ENCODE measurements around the gene NANOS3.

Gene NANOS3

DNA sequence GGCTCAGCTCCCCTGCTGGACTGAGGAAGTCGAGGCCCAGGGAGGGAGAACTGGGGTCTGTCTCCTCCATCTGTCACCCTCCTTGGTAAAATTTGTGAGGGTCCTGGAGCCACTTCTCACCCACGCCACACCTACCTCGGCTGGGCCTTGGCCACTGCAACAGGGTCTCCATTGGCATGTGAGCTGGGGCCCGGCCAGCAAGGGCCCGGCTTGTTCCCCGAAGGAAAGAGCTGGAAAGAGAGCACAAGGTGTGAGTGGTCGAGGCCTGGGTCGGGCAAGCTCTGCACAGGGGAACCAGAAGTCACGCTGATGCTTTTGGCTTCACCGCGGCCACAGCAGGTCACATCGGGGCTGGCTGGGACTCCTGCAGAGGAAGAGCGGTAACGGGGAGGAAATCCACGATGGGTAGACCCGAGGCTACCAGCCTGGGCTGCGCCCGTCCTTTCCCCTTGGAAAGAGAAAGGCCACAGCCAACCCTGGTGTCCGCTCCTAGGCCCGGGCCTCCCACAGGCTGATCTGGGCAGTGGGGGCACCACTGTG is 9.0 kb downstream of the NANOS3 start:
- H3K27ac Mint-ChIP-seq: no peak overlapping the region
- peaks cover 64% of the 10 kb centered on the region for H3K4me1 Mint-ChIP-seq
- DNase-seq (ENCODE audit: low spot score in 2 of 2): no peak
- ATAC-seq: no peak
- H3K4me3 Mint-ChIP-seq: no peak overlapping the region
- no peaks in the 10 kb centered on the region for H3K9me3 Mint-ChIP-seq
- peaks cover 11% of the 10 kb centered on the region for H3K36me3 Mint-ChIP-seq

DNA sequence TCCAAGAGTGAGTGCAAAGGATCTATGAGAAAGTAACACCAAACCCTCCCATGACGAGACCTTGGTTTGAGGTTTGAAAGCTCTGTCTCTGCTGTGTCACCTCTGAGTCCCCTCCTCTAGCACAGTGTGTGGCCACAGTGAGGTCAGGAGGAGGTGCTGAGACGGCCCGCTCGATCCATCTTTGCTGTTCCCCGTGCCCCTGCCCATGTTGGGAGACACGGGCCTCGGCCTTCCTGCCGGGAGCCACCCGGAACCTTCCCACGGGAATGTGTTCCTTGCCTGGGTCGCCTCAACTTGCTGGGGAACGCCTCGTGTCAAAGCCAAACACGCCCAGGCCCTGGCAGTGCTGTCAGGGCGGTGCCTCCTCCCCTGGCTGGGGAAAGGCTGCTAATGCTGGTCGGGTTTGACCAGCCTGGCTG is 10.1 kb downstream of the NANOS3 start:
- Mint-ChIP-seq H3K4me3 (peak overlapping the region; percentile 59), H3K9me3 (no peaks in the 10 kb centered on the region), H3K27ac (peak overlapping the region; percentile 67), H3K36me3 (peaks cover 2% of the 10 kb centered on the region), H3K4me1 (peaks cover 53% of the 10 kb centered on the region)
- peak in 1 of 2 donors; percentile 82 for DNase-seq (ENCODE audit: low spot score in 2 of 2)
- ATAC-seq: peak; percentile 96

- Mint-ChIP-seq H3K4me3 (peak overlapping the region; percentile 59), H3K9me3 (no peaks in the 10 kb centered on the region), H3K4me1 (peaks cover 48% of the 10 kb centered on the region), H3K27ac (peak overlapping the region; percentile 67), H3K36me3 (no peaks in the 10 kb centered on the region)
- ATAC-seq: peak; percentile 75
- no peak for DNase-seq (ENCODE audit: low spot score in 2 of 2)
These were observed 10.6 kb downstream of the NANOS3 start for GRCh38 chr19:13887517-13887916.

DNA sequence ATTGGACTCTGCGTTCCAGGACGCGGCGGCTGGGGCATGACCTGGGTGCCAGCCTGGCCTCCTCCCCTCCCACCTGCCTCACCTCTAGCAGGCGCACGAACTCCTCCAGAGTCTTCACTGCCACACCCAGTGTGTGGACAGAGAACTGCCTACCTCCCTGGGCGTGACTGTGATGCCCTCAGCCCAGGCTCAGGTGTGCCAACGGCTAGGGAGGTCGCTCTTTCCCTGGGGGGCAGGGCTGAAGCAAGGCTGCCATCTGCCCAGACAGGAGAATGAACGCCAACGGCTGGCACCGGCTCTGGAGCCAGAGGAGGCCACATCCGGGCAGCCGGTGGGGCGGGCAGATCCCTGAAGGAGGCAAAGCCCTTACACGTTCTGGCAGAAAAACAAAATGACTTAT is 11.3 kb downstream of the NANOS3 start:
- no peaks in the 10 kb centered on the region for H3K9me3 Mint-ChIP-seq
- DNase-seq (ENCODE audit: low spot score in 2 of 2) (no peak), ATAC-seq (no peak)
- peaks cover 40% of the 10 kb centered on the region for H3K4me1 Mint-ChIP-seq
- H3K36me3 Mint-ChIP-seq: no peaks in the 10 kb centered on the region
- H3K27ac Mint-ChIP-seq: no peak overlapping the region
- no peak overlapping the region for H3K4me3 Mint-ChIP-seq

DNA sequence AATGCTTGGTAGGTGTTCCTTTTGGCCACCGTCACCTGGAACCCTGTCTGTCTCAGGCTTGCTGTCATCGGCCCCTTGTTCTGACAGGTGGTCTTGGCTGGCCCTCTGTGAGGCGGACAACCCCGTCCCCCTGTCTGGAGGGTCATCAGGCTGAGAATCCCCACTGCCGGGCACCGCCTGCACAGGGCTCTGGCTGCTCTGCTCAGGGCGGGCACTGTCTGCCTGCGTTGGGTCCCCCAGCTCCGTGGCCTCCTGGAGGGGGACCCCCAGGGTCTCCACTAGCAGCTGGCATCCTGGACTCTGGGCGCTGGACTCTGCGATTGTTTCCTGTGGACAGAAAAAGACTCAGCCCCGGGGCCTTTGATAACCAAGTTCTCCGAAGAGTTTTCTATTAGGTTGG is 13.2 kb downstream of the NANOS3 start:
- no peaks in the 10 kb centered on the region for H3K36me3 Mint-ChIP-seq
- H3K4me3 Mint-ChIP-seq: no peak overlapping the region

DNA sequence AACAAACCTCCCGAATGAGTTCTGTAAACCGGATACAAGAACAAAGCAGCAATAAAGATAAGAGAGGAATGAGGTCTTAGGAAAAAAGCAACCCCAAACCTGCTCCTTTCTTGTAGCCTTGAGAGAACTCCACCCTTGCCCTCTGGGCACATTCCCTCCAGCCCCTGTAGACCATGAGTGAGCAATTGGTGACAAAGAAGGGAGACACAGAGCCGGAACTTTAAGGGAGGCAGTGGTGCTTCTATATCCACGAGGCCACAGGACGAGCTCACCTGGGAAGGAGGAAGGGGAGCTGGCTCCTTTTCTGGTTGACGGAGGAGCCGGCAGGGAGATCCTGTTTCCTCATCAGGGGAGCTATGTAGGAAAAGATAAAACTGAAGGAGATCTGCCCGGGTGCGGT is 15.9 kb downstream of the NANOS3 start:
- Mint-ChIP-seq H3K27ac (no peak overlapping the region), H3K36me3 (no peaks in the 10 kb centered on the region), H3K4me1 (no peaks in the 10 kb centered on the region), H3K4me3 (no peak overlapping the region), H3K9me3 (no peaks in the 10 kb centered on the region)
- no peak for DNase-seq (ENCODE audit: low spot score in 2 of 2)
- ATAC-seq: no peak

More for the DNA sequence above, 13.2 kb downstream of the NANOS3 start:
- DNase-seq (ENCODE audit: low spot score in 2 of 2) (no peak), ATAC-seq (no peak)
- Mint-ChIP-seq H3K27ac (no peak overlapping the region), H3K9me3 (no peaks in the 10 kb centered on the region), H3K4me1 (peaks cover 26% of the 10 kb centered on the region)

DNA sequence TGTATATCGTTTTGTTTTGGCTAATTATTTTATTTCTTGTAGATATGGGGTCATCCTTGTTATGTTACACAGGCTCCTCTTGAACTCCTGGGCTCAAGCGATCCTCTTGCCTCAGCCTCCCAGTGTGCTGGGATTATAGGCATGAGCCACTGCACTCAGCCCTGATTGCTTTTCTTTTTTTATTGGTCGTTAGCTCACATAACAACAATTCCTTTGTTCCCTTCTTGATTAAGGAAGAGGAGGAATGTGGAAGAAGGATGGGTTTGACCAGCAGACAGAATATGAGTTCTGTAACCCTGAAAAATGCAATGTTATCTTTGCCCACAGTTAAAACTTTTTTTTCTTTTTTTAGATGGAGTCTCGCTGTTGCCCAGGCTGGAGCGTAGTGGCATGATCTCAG is 17.6 kb downstream of the NANOS3 start:
- H3K4me1 Mint-ChIP-seq: no peaks in the 10 kb centered on the region
- ATAC-seq (no peak), DNase-seq (ENCODE audit: low spot score in 2 of 2) (no peak)
- H3K4me3 Mint-ChIP-seq: no peak overlapping the region
- no peaks in the 10 kb centered on the region for H3K36me3 Mint-ChIP-seq
- H3K9me3 Mint-ChIP-seq: no peaks in the 10 kb centered on the region
- H3K27ac Mint-ChIP-seq: no peak overlapping the region

DNA sequence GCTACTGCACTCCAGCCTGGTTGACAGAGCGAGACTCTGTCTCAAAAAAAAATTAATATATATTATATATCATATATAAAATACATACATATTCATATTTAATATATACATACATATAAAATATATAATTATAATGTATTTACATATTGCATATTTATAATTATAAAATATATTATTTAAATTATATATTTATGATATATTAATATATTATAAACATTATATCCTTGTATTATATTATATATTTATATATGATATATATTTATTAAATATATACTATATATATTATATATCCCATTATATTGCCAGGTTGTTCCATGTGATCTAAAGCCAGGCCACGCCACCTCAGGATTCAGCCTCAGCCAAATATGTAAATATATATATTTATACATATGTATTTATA is 19.3 kb downstream of the NANOS3 start:
- Mint-ChIP-seq H3K27ac (no peak overlapping the region), H3K4me3 (no peak overlapping the region), H3K9me3 (no peaks in the 10 kb centered on the region)

DNA sequence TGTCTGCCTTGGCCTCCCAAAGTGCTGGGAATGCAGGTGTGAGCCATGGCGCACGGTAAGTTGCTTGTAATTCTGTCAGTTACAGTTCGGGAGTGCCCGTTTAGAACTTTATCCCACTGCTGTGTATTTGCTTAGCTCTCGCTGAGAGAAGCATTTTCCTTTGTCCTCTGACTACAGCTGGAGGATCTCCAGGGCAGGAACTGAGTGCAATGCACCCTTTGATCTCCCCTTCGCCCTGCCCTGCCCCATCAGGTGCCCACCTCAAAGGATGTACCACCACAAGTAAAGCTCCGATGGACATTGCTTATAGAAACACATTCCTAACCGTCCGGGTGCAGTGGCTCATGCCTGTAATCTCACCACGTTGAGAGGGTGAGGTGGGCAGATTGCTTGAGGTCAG is 22.5 kb downstream of the NANOS3 start:
- DNase-seq (ENCODE audit: low spot score in 2 of 2) (no peak), ATAC-seq (no peak)
- H3K9me3 Mint-ChIP-seq: no peaks in the 10 kb centered on the region
- H3K36me3 Mint-ChIP-seq: no peaks in the 10 kb centered on the region
- no peak overlapping the region for H3K27ac Mint-ChIP-seq
- H3K4me3 Mint-ChIP-seq: no peak overlapping the region
- H3K4me1 Mint-ChIP-seq: no peaks in the 10 kb centered on the region

More for the DNA sequence above, 19.3 kb downstream of the NANOS3 start:
- ATAC-seq (no peak), DNase-seq (ENCODE audit: low spot score in 2 of 2) (no peak)
- H3K4me1 Mint-ChIP-seq: no peaks in the 10 kb centered on the region
- no peaks in the 10 kb centered on the region for H3K36me3 Mint-ChIP-seq

- no peak for ATAC-seq
- H3K4me3 Mint-ChIP-seq: no peak overlapping the region
- H3K36me3 Mint-ChIP-seq: no peaks in the 10 kb centered on the region
- no peaks in the 10 kb centered on the region for H3K9me3 Mint-ChIP-seq
- no peak overlapping the region for H3K27ac Mint-ChIP-seq
- DNase-seq (ENCODE audit: low spot score in 2 of 2): no peak
- peaks cover 5% of the 10 kb centered on the region for H3K4me1 Mint-ChIP-seq
These were observed 23.1 kb downstream of the NANOS3 start for GRCh38 chr19:13899912-13900584.

DNA sequence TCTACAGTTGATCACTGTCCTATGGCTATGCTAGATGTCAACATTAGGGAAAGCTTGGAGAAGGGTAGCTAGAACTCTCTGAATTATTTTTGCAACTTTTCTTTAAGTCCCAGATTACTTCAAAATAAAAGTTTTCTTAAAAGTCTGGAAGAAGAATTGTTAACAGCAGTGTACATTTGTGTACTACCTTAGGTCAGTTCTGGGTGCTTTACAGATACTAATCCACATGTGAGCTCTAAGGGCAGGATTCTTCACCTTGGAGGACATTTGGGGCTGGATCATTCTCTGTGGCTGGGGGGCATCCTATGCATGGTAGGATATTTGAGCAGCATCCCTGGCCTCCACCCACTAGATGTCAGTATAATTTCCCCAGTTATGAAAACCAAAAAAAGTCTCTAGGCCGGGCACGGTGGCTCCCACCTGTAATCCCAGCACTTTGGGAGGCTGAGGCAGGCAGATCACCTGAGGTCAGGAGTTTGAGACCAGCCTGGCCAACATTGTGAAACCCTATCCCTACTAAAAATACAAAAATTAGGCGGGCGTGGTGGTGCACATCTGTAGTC is 26.1 kb downstream of the NANOS3 start:
- Mint-ChIP-seq H3K36me3 (no peaks in the 10 kb centered on the region), H3K9me3 (no peaks in the 10 kb centered on the region), H3K4me3 (no peak overlapping the region), H3K4me1 (peaks cover 22% of the 10 kb centered on the region), H3K27ac (no peak overlapping the region)
- ATAC-seq (no peak), DNase-seq (ENCODE audit: low spot score in 2 of 2) (peak in 1 of 2 donors; percentile 71)

DNA sequence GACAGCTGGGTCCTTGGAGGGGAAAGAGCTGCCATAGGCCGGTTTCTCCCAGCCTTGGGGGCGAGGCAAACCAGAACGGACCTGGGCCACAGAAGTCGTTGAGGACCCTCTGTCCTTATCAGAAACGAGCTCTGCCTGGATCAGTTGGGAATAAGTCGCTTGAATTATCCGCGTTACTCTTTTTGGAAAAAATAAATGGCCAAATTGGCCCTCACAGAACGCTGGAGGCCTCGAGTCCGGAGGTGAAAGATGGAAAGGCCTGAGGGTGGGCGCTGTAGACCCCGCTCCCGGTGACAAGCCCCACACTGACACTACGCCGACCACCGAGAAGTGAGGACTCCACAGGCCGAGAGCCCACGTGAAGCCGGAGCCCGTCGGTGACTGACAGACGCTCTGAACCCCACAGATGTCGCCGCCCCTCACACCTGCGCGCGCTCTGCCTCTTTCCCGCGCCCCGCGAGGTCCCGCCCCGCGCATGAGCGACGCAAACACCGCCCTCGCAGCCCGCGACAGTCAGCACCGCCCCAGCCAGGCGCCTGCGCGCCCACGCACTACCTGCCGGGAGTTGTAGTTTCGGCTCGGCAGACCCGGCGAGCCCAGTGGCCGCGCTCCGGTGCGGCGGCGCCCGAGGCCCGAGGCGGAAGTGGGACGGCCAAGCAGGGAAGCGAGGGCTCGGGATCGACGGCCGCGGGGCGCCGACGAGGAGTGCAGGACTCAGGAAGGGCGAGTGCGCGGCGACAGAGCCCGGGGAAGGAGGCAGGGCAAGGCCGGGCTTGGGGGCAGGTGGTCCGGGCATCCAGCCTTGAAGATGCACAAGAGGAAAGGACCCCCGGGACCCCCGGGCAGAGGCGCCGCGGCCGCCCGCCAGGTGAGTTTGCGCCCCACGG is 28.9 kb downstream of the NANOS3 start, which contains the start of the genes BRME1 and CC2D1A:
BRME1 (minus strand) TSS at position 484 of the 887 bp plus-strand sequence. CDS start 1,225 bp downstream, outside the sequence.
CC2D1A (plus strand) TSS at position 568 of the 887 bp plus-strand sequence; CDS start at position 809, 241 bp downstream.
- peaks cover 22% of the 10 kb centered on the region for H3K4me1 Mint-ChIP-seq
- peak; percentile 92 to 98 for DNase-seq (ENCODE audit: low spot score in 2 of 2)
- H3K4me3 Mint-ChIP-seq: peak within 1 kb of the TSS; percentile 80
- H3K9me3 Mint-ChIP-seq: no peaks in the 10 kb centered on the region
- peak within 1 kb of the TSS; percentile 91 for H3K27ac Mint-ChIP-seq
- peak; percentile 98 for ATAC-seq
- peaks cover 20% of the 10 kb centered on the region for H3K36me3 Mint-ChIP-seq

GRCh38 chr19:13906521-13906904 is 29.6 kb downstream of the NANOS3 start:
- ATAC-seq (peak; percentile 38), DNase-seq (ENCODE audit: low spot score in 2 of 2) (peak in 1 of 2 donors; percentile 68)
- H3K27ac Mint-ChIP-seq: peak overlapping the region; percentile 91
- peaks cover 26% of the 10 kb centered on the region for H3K36me3 Mint-ChIP-seq
- peaks cover 22% of the 10 kb centered on the region for H3K4me1 Mint-ChIP-seq
- no peaks in the 10 kb centered on the region for H3K9me3 Mint-ChIP-seq
- H3K4me3 Mint-ChIP-seq: peak overlapping the region; percentile 80

- Mint-ChIP-seq H3K4me3 (peak overlapping the region; percentile 80), H3K36me3 (peaks cover 30% of the 10 kb centered on the region), H3K27ac (peak overlapping the region; percentile 91), H3K4me1 (peaks cover 22% of the 10 kb centered on the region), H3K9me3 (no peaks in the 10 kb centered on the region)
- no peak for DNase-seq (ENCODE audit: low spot score in 2 of 2)
- ATAC-seq: no peak
These were observed 30.0 kb downstream of the NANOS3 start for GRCh38 chr19:13906910-13907309.

- Mint-ChIP-seq H3K27ac (no peak overlapping the region), H3K9me3 (no peaks in the 10 kb centered on the region), H3K36me3 (peaks cover 48% of the 10 kb centered on the region), H3K4me3 (no peak overlapping the region), H3K4me1 (peaks cover 22% of the 10 kb centered on the region)
- no peak for DNase-seq (ENCODE audit: low spot score in 2 of 2)
- ATAC-seq: no peak
These were observed 31.7 kb downstream of the NANOS3 start for GRCh38 chr19:13908674-13909073.
